Neuron (in vitro differentiated cells): Measurements from ENCODE around the gene MARCHF10.

Experiments used
- H2AFZ ChIP-seq: one replicate; pipeline ENCODE4 v1.6.1; 2013; ENCODE audit warnings: low read depth, mild to moderate bottlenecking, inconsistent platforms, low read length, moderate library complexity
- H3K27me3 ChIP-seq: one replicate; pipeline ENCODE4 v1.6.1; 2013; ENCODE audit warnings: low read length; ENCODE audit not compliant: insufficient read depth
- H3K36me3 ChIP-seq: one replicate; pipeline ENCODE4 v1.6.1; 2013; ENCODE audit warnings: low read length; ENCODE audit not compliant: insufficient read depth
- H3K4me1 ChIP-seq: one replicate; pipeline ENCODE4 v1.6.1; 2013; ENCODE audit warnings: low read length; ENCODE audit not compliant: insufficient read depth
- H3K4me3 ChIP-seq: 2 replicates; pipeline ENCODE4 v1.5.1; 2013; ENCODE audit warnings: mild to moderate bottlenecking, low read length, moderate library complexity
- H3K9me3 ChIP-seq: one replicate; pipeline ENCODE4 v1.6.1; 2013; ENCODE audit warnings: low read length

MARCHF10 gene

GRCh38 chr17:62673614-62674362 lies 134.3 kb downstream of the MARCHF10 start:
- Histone ChIP-seq H3K9me3 (no peaks in the 10 kb centered on the region), H2AFZ (no peak overlapping the region), H3K27me3 (no peaks in the 10 kb centered on the region), H3K4me1 (no peaks in the 10 kb centered on the region), H3K4me3 (no peak overlapping the region), H3K36me3 (peaks cover 65% of the 10 kb centered on the region)

DNA sequence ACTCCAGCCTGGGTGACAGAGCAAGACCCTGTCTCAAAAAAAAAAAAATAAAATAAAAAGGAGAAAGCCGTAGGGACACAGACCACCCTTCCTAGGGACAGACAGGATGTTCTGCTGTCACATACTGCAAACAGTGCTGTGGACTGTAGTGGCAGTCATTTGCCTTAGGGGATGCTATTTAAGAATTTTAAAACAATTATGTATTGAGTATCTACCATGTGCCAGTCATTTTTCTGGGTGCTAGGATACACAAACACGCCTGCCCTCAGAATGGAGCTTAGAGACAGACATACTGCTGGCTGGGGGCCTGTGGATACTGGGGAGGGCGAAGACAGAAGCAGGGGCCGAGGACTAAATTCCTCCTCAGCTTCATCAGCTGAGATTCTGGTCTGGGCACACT lies 135.2 kb downstream of the MARCHF10 start:
- Histone ChIP-seq H3K4me3 (no peak overlapping the region), H3K36me3 (peaks cover 62% of the 10 kb centered on the region), H3K27me3 (no peaks in the 10 kb centered on the region), H3K9me3 (no peaks in the 10 kb centered on the region), H2AFZ (no peak overlapping the region), H3K4me1 (no peaks in the 10 kb centered on the region)

GRCh38 chr17:62671553-62671952 lies 136.6 kb downstream of the MARCHF10 start:
- no peaks in the 10 kb centered on the region for H3K4me1 ChIP-seq
- no peak overlapping the region for H3K4me3 ChIP-seq
- peaks cover 64% of the 10 kb centered on the region for H3K36me3 ChIP-seq
- H2AFZ ChIP-seq: no peak overlapping the region
- no peaks in the 10 kb centered on the region for H3K9me3 ChIP-seq
- no peaks in the 10 kb centered on the region for H3K27me3 ChIP-seq

DNA sequence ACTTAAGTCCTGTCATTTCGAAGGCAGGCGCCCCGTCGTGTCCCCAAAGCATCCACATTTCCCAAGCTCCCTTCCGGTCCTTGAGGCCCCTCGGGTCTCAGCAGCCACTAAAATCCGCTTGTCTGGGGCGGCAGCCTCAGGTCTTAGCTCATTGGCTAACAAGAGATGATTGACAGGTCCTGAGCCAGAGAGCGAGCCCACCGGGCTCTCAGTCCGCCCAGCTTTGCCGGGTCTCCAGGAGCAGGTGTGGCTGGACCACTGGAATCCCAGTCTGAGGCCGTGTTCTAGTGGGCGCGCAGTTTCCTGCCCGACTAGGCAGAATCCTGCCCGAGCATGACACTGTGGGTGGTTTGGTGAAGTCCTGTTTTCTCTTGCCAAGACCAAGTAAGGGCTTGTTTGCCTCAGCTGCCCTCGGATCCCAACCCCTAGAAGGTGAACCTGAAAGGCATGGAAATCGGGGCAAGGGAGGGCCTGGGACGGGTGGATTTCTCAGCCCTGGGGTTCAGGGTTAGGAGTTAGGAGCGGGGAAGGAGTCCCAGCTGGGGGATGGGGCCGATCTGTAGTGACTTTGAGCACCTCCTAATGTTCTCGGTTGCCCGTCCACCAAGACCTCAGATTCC lies 137.8 kb downstream of the MARCHF10 start:
- H2AFZ ChIP-seq: no peak overlapping the region
- H3K4me1 ChIP-seq: no peaks in the 10 kb centered on the region
- no peak overlapping the region for H3K4me3 ChIP-seq
- H3K27me3 ChIP-seq: no peaks in the 10 kb centered on the region
- H3K9me3 ChIP-seq: no peaks in the 10 kb centered on the region
- peaks cover 57% of the 10 kb centered on the region for H3K36me3 ChIP-seq

GRCh38 chr17:62668091-62668804 lies 139.9 kb downstream of the MARCHF10 start:
- H3K4me3 ChIP-seq: no peak overlapping the region
- H3K36me3 ChIP-seq: peaks cover 46% of the 10 kb centered on the region
- no peaks in the 10 kb centered on the region for H3K4me1 ChIP-seq
- no peaks in the 10 kb centered on the region for H3K27me3 ChIP-seq
- no peaks in the 10 kb centered on the region for H3K9me3 ChIP-seq
- no peak overlapping the region for H2AFZ ChIP-seq

GRCh38 chr17:62666801-62667591 lies 141.1 kb downstream of the MARCHF10 start:
- no peak overlapping the region for H2AFZ ChIP-seq
- peaks cover 36% of the 10 kb centered on the region for H3K36me3 ChIP-seq
- no peak overlapping the region for H3K4me3 ChIP-seq
- no peaks in the 10 kb centered on the region for H3K9me3 ChIP-seq
- no peaks in the 10 kb centered on the region for H3K4me1 ChIP-seq
- H3K27me3 ChIP-seq: no peaks in the 10 kb centered on the region

DNA sequence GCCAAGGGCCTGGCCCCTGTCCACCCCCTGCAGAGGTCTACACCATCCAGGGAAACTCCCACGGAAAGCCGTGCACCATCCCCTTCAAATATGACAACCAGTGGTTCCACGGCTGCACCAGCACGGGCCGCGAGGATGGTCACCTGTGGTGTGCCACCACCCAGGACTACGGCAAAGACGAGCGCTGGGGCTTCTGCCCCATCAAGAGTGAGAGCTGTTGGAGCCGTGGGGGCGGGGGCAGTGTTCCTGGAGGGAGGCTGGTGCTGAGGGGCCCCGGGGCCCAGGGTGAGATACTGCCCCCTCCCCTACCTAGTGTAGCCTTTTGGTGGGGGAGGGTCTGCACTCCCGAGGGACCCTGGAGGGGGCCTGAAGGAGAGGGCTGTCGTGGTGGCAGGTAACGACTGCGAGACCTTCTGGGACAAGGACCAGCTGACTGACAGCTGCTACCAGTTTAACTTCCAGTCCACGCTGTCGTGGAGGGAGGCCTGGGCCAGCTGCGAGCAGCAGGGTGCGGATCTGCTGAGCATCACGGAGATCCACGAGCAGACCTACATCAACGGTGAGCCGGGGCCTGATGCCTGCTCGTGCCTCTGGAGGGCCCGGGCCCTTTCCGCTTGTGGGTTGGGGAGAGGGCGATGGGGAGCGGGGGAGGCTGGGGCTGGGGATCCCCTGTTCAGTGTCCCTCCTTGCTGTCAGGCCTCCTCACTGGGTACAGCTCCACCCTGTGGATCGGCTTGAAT lies 141.9 kb downstream of the MARCHF10 start:
- H3K4me3 ChIP-seq: no peak overlapping the region
- H3K27me3 ChIP-seq: no peaks in the 10 kb centered on the region
- no peak overlapping the region for H2AFZ ChIP-seq
- H3K4me1 ChIP-seq: no peaks in the 10 kb centered on the region
- no peaks in the 10 kb centered on the region for H3K9me3 ChIP-seq
- peaks cover 34% of the 10 kb centered on the region for H3K36me3 ChIP-seq

- no peaks in the 10 kb centered on the region for H3K27me3 ChIP-seq
- peaks cover 28% of the 10 kb centered on the region for H3K36me3 ChIP-seq
- no peak overlapping the region for H2AFZ ChIP-seq
Measured at GRCh38 chr17:62665599-62665998, 142.5 kb downstream of the MARCHF10 start.

DNA sequence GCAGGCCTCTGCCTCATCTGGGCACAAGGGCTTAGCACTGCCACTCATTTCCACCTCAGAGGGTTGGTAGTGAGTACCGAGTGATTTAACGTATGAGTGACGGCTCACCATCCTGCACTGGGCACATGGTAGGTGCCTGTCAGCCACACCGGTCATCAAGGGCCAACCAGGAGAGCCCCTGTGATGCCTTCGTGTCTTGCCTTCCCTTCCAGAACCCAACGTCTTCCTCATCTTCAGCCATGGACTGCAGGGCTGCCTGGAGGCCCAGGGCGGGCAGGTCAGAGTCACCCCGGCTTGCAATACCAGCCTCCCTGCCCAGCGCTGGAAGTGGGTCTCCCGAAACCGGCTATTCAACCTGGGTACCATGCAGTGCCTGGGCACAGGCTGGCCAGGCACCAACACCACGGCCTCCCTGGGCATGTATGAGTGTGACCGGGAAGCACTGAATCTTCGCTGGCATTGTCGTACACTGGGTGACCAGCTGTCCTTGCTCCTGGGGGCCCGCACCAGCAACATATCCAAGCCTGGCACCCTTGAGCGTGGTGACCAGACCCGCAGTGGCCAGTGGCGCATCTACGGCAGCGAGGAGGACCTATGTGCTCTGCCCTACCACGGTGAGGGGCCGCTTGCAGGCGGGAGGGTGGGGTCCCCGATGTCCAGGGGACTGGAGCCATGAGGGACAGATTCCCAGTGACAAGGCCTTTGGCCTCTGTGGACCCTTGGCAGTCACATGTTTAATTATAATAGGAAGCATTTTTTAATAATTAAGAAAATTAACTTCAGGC lies 143.6 kb downstream of the MARCHF10 start:
- H3K4me3 ChIP-seq: no peak overlapping the region
- peaks cover 1% of the 10 kb centered on the region for H3K9me3 ChIP-seq
- H3K4me1 ChIP-seq: no peaks in the 10 kb centered on the region
- H3K27me3 ChIP-seq: no peaks in the 10 kb centered on the region
- H3K36me3 ChIP-seq: peaks cover 24% of the 10 kb centered on the region
- H2AFZ ChIP-seq: no peak overlapping the region

More at GRCh38 chr17:62665599-62665998, 142.5 kb downstream of the MARCHF10 start:
- no peaks in the 10 kb centered on the region for H3K4me1 ChIP-seq
- H3K4me3 ChIP-seq: no peak overlapping the region
- H3K9me3 ChIP-seq: no peaks in the 10 kb centered on the region

DNA sequence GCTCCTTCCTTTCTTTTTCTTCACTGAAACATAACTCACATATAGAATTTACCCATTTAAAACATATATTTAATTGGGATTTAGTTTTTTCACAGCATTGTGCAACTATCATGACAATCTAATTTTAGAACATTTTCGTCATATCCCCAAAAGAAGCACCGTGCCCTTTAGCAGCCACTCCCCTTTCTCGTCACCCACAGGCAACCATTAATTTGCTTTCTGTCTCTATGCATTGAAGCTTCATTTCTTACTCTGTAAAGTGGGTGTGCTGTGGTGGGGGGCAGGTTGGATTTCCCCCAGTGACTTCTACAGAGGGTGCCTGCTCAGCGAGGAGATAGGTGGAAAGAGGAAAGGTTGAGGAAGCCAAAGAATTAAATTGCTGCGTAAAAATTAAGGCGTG lies 144.8 kb downstream of the MARCHF10 start:
- Histone ChIP-seq H3K27me3 (no peaks in the 10 kb centered on the region), H3K9me3 (peaks cover 1% of the 10 kb centered on the region), H3K4me1 (no peaks in the 10 kb centered on the region), H3K4me3 (no peak overlapping the region), H3K36me3 (peaks cover 21% of the 10 kb centered on the region), H2AFZ (no peak overlapping the region)

- Histone ChIP-seq H3K36me3 (peaks cover 22% of the 10 kb centered on the region), H2AFZ (no peak overlapping the region), H3K4me1 (peaks cover 4% of the 10 kb centered on the region), H3K9me3 (peaks cover 1% of the 10 kb centered on the region), H3K4me3 (no peak overlapping the region), H3K27me3 (no peaks in the 10 kb centered on the region)
Measured at GRCh38 chr17:62662855-62663254, 145.3 kb downstream of the MARCHF10 start.

GRCh38 chr17:62661337-62661736 lies 146.8 kb downstream of the MARCHF10 start:
- Histone ChIP-seq H3K4me1 (peaks cover 16% of the 10 kb centered on the region), H3K36me3 (peaks cover 16% of the 10 kb centered on the region), H3K4me3 (no peak overlapping the region), H2AFZ (no peak overlapping the region), H3K27me3 (no peaks in the 10 kb centered on the region), H3K9me3 (peaks cover 1% of the 10 kb centered on the region)
